WTC11 (cell line): ENCODE data around the gene CMTM7. TPM values are rescaled to one million over a fixed set of nuclear protein-coding genes. Genes with fewer than 3 reads are reported as not detected.

ENCODE experiments used
- ATAC-seq: fragments of 200-7000 bp; cut with Tn5 transposase; 2 replicates; pipeline ENCODE4 v1.10.0; 2021; ENCODE audit warnings: mild to moderate bottlenecking, moderate library complexity
- CTCF ChIA-PET: fragments of 300-600 bp; sonication (Branson Sonifier 250); formaldehyde crosslinking; loops from one replicate; lab custom pipeline; 2021; ENCODE audit warnings: antibody characterized with exemption; lab: Charles Lee
- POLR2A ChIA-PET: fragments of 350-600 bp; sonication (Branson Sonifier 250); formaldehyde crosslinking; loops from one replicate; lab custom pipeline; 2021; ENCODE audit warnings: antibody characterized with exemption; lab: Charles Lee
- DNase-seq: peaks from one replicate; pipeline ENCODE4 v3.0.0; 2021; ENCODE audit warnings: low spot score
- H3K27ac Mint-ChIP-seq: 2 replicates; pipeline ENCODE4 v1.8.0; 2021; ENCODE audit warnings: mixed read lengths
- H3K27me3 Mint-ChIP-seq: 2 replicates; pipeline ENCODE4 v1.8.0; 2021; ENCODE audit warnings: low read depth, mild to moderate bottlenecking, moderate library complexity, mixed read lengths
- H3K36me3 Mint-ChIP-seq: 2 replicates; pipeline ENCODE4 v1.8.0; 2021; ENCODE audit warnings: mixed read lengths
- H3K4me1 Mint-ChIP-seq: 2 replicates; pipeline ENCODE4 v1.8.0; 2022; ENCODE audit warnings: mixed read lengths
- H3K4me3 Mint-ChIP-seq: 2 replicates; pipeline ENCODE4 v1.8.0; 2021; ENCODE audit warnings: mild to moderate bottlenecking, moderate library complexity, mixed read lengths
- H3K9me3 Mint-ChIP-seq: 2 replicates; pipeline ENCODE4 v1.8.0; 2021; ENCODE audit warnings: mixed read lengths
- ATF6 ChIP-seq: sonication (generic); formaldehyde crosslinking; IDR thresholded peaks from 2 replicates; pipeline ENCODE4 v1.8.1; 2023; ENCODE audit warnings: mild to moderate bottlenecking, missing genetic modification reagents
- CTCF ChIP-seq: fragments of 200-600 bp; IDR thresholded peaks from 2 replicates; pipeline ENCODE4 v1.8.0; 2022; ENCODE audit warnings: antibody characterized with exemption
- FOXK1 ChIP-seq: sonication (generic); formaldehyde crosslinking; IDR thresholded peaks from 2 replicates; pipeline ENCODE4 v1.8.0; 2022; ENCODE audit warnings: mild to moderate bottlenecking, moderate library complexity, missing genetic modification reagents
- FOXP4 ChIP-seq: sonication (generic); formaldehyde crosslinking; IDR thresholded peaks from 2 replicates; pipeline ENCODE4 v1.8.0; 2022; ENCODE audit warnings: mild to moderate bottlenecking, missing genetic modification reagents
- GRHL2 ChIP-seq: fragments of 250-450 bp; sonication (Bioruptor Pico); IDR thresholded peaks from 2 replicates; pipeline ENCODE4 v1.8.0; 2022; ENCODE audit warnings: mild to moderate bottlenecking, moderate library complexity; ENCODE audit not compliant: insufficient replicate concordance, severe bottlenecking
- HMGXB4 ChIP-seq: sonication (generic); formaldehyde crosslinking; IDR thresholded peaks from 2 replicates; pipeline ENCODE4 v1.8.1; 2023; ENCODE audit warnings: mild to moderate bottlenecking, moderate library complexity, missing genetic modification reagents
- JAZF1 ChIP-seq: fragments of 250-450 bp; sonication (Bioruptor Pico); IDR thresholded peaks from 2 replicates; pipeline ENCODE4 v1.9.0; 2021; ENCODE audit warnings: moderate library complexity, mild to moderate bottlenecking, inconsistent platforms
- JUN ChIP-seq: sonication (generic); formaldehyde crosslinking; IDR thresholded peaks from 2 replicates; pipeline ENCODE4 v1.8.0; 2023; ENCODE audit warnings: mild to moderate bottlenecking, missing genetic modification reagents
- KAT7 ChIP-seq: sonication (generic); formaldehyde crosslinking; IDR thresholded peaks from 2 replicates; pipeline ENCODE4 v1.8.1; 2023; ENCODE audit warnings: missing genetic modification reagents, mild to moderate bottlenecking, borderline replicate concordance
- MXD4 ChIP-seq: fragments of 250-450 bp; sonication (Bioruptor Pico); IDR thresholded peaks from 2 replicates; pipeline ENCODE4 v1.8.0; 2021; ENCODE audit warnings: mild to moderate bottlenecking, moderate library complexity, borderline replicate concordance
- NFATC4 ChIP-seq: fragments of 250-450 bp; sonication (Bioruptor Pico); IDR thresholded peaks from 2 replicates; pipeline ENCODE4 v1.9.0; 2021; ENCODE audit warnings: mild to moderate bottlenecking
- NR1H2 ChIP-seq: sonication (generic); formaldehyde crosslinking; IDR thresholded peaks from 2 replicates; pipeline ENCODE4 v1.9.0; 2021; ENCODE audit warnings: mild to moderate bottlenecking, moderate library complexity, missing genetic modification reagents
- PRDM15 ChIP-seq: sonication (generic); formaldehyde crosslinking; IDR thresholded peaks from 2 replicates; pipeline ENCODE4 v1.8.0; 2022; ENCODE audit warnings: missing genetic modification reagents
- SMAD3 ChIP-seq: sonication (generic); formaldehyde crosslinking; IDR thresholded peaks from 2 replicates; pipeline ENCODE4 v1.8.0; 2022; ENCODE audit warnings: missing genetic modification reagents, mild to moderate bottlenecking, borderline replicate concordance
- TCF7 ChIP-seq: sonication (generic); formaldehyde crosslinking; IDR thresholded peaks from 2 replicates; pipeline ENCODE4 v1.8.0; 2022; ENCODE audit warnings: mild to moderate bottlenecking, low read depth, missing genetic modification reagents, moderate library complexity
- ZBTB21 ChIP-seq: sonication (generic); formaldehyde crosslinking; IDR thresholded peaks from 2 replicates; pipeline ENCODE4 v1.8.1; 2023; ENCODE audit warnings: mild to moderate bottlenecking, missing genetic modification reagents, borderline replicate concordance
- ZNF232 ChIP-seq: sonication (generic); formaldehyde crosslinking; IDR thresholded peaks from 2 replicates; pipeline ENCODE4 v1.8.0; 2022; ENCODE audit warnings: mild to moderate bottlenecking, missing genetic modification reagents
- ZNF263 ChIP-seq: sonication (generic); formaldehyde crosslinking; IDR thresholded peaks from 2 replicates; pipeline ENCODE4 v1.8.1; 2022; ENCODE audit warnings: low read depth, mild to moderate bottlenecking, moderate library complexity, missing genetic modification reagents
- ZNF512 ChIP-seq: sonication (generic); formaldehyde crosslinking; IDR thresholded peaks from 2 replicates; pipeline ENCODE4 v1.8.1; 2022; ENCODE audit warnings: missing genetic modification reagents, borderline replicate concordance
- total RNA-seq: library from RNA; stranded (reverse); gene quantifications from 3 replicates; pipeline ENCODE4 v1.2.3, GENCODE V29; 2021

The CMTM7 gene
- total RNA-seq, 1 experiment from 2014 or later, result 23.4 TPM

- no peak for TF ChIP-seq ATF6
- no peak for TF ChIP-seq ZNF512 (CRISPR knock-in tag)
- no peak for TF ChIP-seq JUN (CRISPR knock-in tag)
- no peak for TF ChIP-seq HMGXB4 (CRISPR knock-in tag)
- no peak for TF ChIP-seq JAZF1 (CRISPR knock-in tag)
- TF ChIP-seq CTCF, result no peak
- no peak for TF ChIP-seq MXD4 (CRISPR knock-in tag)
- TF ChIP-seq FOXP4 (CRISPR knock-in tag), result no peak
- no peak for TF ChIP-seq KAT7
Observed at GRCh38 chr3:32376115-32376514, 15.5 kb upstream of the CMTM7 start (continued).

- H3K27ac Mint-ChIP-seq, result no peak overlapping the region
- no peak overlapping the region for H3K4me3 Mint-ChIP-seq
- TF ChIP-seq NR1H2 (CRISPR knock-in tag) (no peak), ZNF263 (no peak), ZNF232 (no peak), ATF6 (no peak), PRDM15 (CRISPR knock-in tag) (no peak), ZBTB21 (CRISPR knock-in tag) (no peak), FOXK1 (CRISPR knock-in tag) (no peak), SMAD3 (CRISPR knock-in tag) (no peak), TCF7 (CRISPR knock-in tag) (no peak), GRHL2 (CRISPR knock-in tag) (no peak), NFATC4 (CRISPR knock-in tag) (no peak)
Observed at GRCh38 chr3:32379831-32380500, 11.7 kb upstream of the CMTM7 start.

More at GRCh38 chr3:32379831-32380500, 11.7 kb upstream of the CMTM7 start:
- Mint-ChIP-seq H3K9me3 (no peaks in the 10 kb centered on the region), H3K4me1 (peaks cover 4% of the 10 kb centered on the region), H3K27me3 (no peaks in the 10 kb centered on the region), H3K36me3 (no peaks in the 10 kb centered on the region)
- DNase-seq (no peak), ATAC-seq (no peak)
- POLR2A ChIA-PET, result no interaction called here
- CTCF ChIA-PET, result no interaction called here
